Neuronal stem cell (in vitro differentiated cells): ENCODE results near the gene CX3CL1.
"Not testable (repeated sequence)": the region's sequence is repeated elsewhere in the genome, so short reads cannot be mapped to it uniquely, and the experiment has no call there.

ENCODE experiments used
- DNase-seq: peaks from one replicate; pipeline ENCODE4 v3.0.0-alpha.2; 2013; ENCODE audit warnings: low spot score
- H2AFZ ChIP-seq: one replicate; pipeline ENCODE4 v1.6.1; 2013; ENCODE audit warnings: mild to moderate bottlenecking, low read length, inconsistent platforms
- H2AK5ac ChIP-seq: 2 replicates; pipeline ENCODE4 v1.6.1; 2013; ENCODE audit warnings: low read depth, mild to moderate bottlenecking, inconsistent platforms, low read length, moderate library complexity, mixed read lengths
- H2BK120ac ChIP-seq: 2 replicates; pipeline ENCODE4 v1.6.1; 2013; ENCODE audit warnings: low read depth, mild to moderate bottlenecking, inconsistent platforms, low read length, moderate library complexity, mixed read lengths
- H2BK12ac ChIP-seq: one replicate; pipeline ENCODE4 v1.6.1; 2013; ENCODE audit warnings: low read length, inconsistent platforms
- H2BK15ac ChIP-seq: 2 replicates; pipeline ENCODE4 v1.6.1; 2013; ENCODE audit warnings: mild to moderate bottlenecking, low read length, inconsistent platforms, mixed read lengths
- H2BK5ac ChIP-seq: one replicate; pipeline ENCODE4 v1.6.1; 2013; ENCODE audit warnings: inconsistent platforms, mild to moderate bottlenecking, low read length, moderate library complexity
- H3K14ac ChIP-seq: one replicate; pipeline ENCODE4 v1.6.1; 2013; ENCODE audit warnings: low read length, inconsistent platforms
- H3K18ac ChIP-seq: 2 replicates; pipeline ENCODE4 v1.6.1; 2013; ENCODE audit warnings: low read length, inconsistent platforms
- H3K23ac ChIP-seq: 2 replicates; pipeline ENCODE4 v1.6.1; 2013; ENCODE audit warnings: low read depth, mild to moderate bottlenecking, mixed read lengths, low read length, inconsistent platforms; ENCODE audit not compliant: poor library complexity
- H3K27ac ChIP-seq: replicated peaks from 3 replicates; pipeline ENCODE4 v1.5.1; 2013; ENCODE audit warnings: low read length, inconsistent platforms
- H3K27me3 ChIP-seq, 3 experiments: 2 replicates each; pipeline ENCODE4 v1.6.1; 2013; ENCODE audit warnings: low read length in 3 of 3, mild to moderate bottlenecking in 2 of 3, inconsistent platforms in 1 of 3, low read depth in 1 of 3, mixed read lengths in 1 of 3, moderate library complexity in 1 of 3; ENCODE audit not compliant: control insufficient read depth in 3 of 3, insufficient read depth in 3 of 3
- H3K36me3 ChIP-seq, 2 donors: replicated peaks in 1 of 2; 2 replicates each; pipeline ENCODE4 v1.6.1; 2013; ENCODE audit warnings: low read length in 2 of 2; ENCODE audit not compliant: control insufficient read depth in 2 of 2, insufficient read depth in 2 of 2
- H3K4ac ChIP-seq: 2 replicates; pipeline ENCODE4 v1.6.1; 2013; ENCODE audit warnings: inconsistent platforms, mild to moderate bottlenecking, low read length, moderate library complexity
- H3K4me1 ChIP-seq, 2 donors: 1 replicate in 1 of 2; 2 replicates in 1 of 2; pipeline ENCODE4 v1.6.1; 2013; ENCODE audit warnings: low read length in 2 of 2, low read depth in 1 of 2; ENCODE audit not compliant: control insufficient read depth in 2 of 2, insufficient read depth in 1 of 2
- H3K4me2 ChIP-seq: one replicate; pipeline ENCODE4 v1.6.1; 2013; ENCODE audit warnings: mild to moderate bottlenecking, low read length, inconsistent platforms; ENCODE audit not compliant: insufficient read depth, poor library complexity, severe bottlenecking
- H3K4me3 ChIP-seq, 2 donors: 2 replicates each; pipeline ENCODE4 v1.5.1; 2013; ENCODE audit warnings: low read length in 2 of 2, mild to moderate bottlenecking in 2 of 2, inconsistent platforms in 1 of 2, moderate library complexity in 1 of 2
- H3K79me1 ChIP-seq: one replicate; pipeline ENCODE4 v1.6.1; 2013; ENCODE audit warnings: low read depth, mild to moderate bottlenecking, inconsistent platforms, low read length, moderate library complexity
- H3K9ac ChIP-seq: one replicate; pipeline ENCODE4 v1.6.1; 2013; ENCODE audit warnings: mild to moderate bottlenecking, low read depth, low read length, inconsistent platforms; ENCODE audit not compliant: poor library complexity
- H3K9me3 ChIP-seq, 2 donors: replicated peaks in 1 of 2; 2 replicates each; pipeline versions ENCODE3 to v1.6.1; 2013; ENCODE audit warnings: low read length in 2 of 2, mild to moderate bottlenecking in 2 of 2, inconsistent platforms in 1 of 2, low read depth in 1 of 2, mixed read lengths in 1 of 2, moderate library complexity in 1 of 2; ENCODE audit not compliant: control insufficient read depth in 2 of 2, insufficient read depth in 1 of 2
- H4K8ac ChIP-seq: one replicate; pipeline ENCODE4 v1.6.1; 2013; ENCODE audit warnings: low read depth, mild to moderate bottlenecking, inconsistent platforms, low read length, moderate library complexity
- H4K91ac ChIP-seq: one replicate; pipeline ENCODE4 v1.6.1; 2013; ENCODE audit warnings: low read length, low read depth, mild to moderate bottlenecking, inconsistent platforms; ENCODE audit not compliant: poor library complexity
- WGBS, 2 donors: extraction: QIAGEN DNeasy Blood & Tissue Kit; methylation state at CpG; one replicate each; pipeline ENCODE4 v1.1.7; 2013; ENCODE audit warnings: missing lambda C conversion rate in 2 of 2, mixed read lengths in 1 of 2; ENCODE audit not compliant: insufficient read length in 2 of 2, insufficient replicate concordance in 1 of 2; ENCODE audit errors: extremely low coverage in 2 of 2; 5-methylcytosine and 5-hydroxymethylcytosine counted together

Gene CX3CL1

DNA sequence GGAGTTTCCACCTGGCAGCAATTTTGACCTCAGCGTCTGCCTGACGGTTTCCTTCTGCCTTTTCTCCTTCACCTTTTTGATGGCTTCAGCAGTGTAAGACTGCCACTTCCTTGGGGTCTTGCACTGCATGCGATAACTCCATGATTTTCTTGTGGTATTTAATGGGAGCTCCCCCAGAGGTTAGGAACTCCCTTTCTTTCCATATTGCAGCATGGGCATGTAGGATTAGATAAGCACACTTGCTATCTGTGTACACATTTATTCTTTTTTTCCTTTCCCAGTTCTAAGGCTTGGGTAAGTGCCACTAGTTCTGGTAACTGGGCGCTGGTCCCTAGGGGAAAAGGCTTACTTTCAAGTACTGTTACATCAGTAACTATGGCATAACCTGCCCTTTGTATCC lies 25.2 kb downstream of the CX3CL1 start:
- not testable (repeated sequence) for H3K4ac ChIP-seq, H3K9ac ChIP-seq, H3K9me3 ChIP-seq, H3K14ac ChIP-seq, H2AFZ ChIP-seq, H3K27me3 ChIP-seq, H2BK15ac ChIP-seq, H4K91ac ChIP-seq, H3K4me3 ChIP-seq, H3K18ac ChIP-seq, H2BK12ac ChIP-seq, H3K4me2 ChIP-seq, H3K4me1 ChIP-seq, H2BK120ac ChIP-seq, H2AK5ac ChIP-seq, H3K79me1 ChIP-seq, H3K36me3 ChIP-seq, H3K23ac ChIP-seq, H2BK5ac ChIP-seq, DNase-seq, H3K27ac ChIP-seq, H4K8ac ChIP-seq
- no CpG with 5 or more reads among the region's 4 CpGs for WGBS, 2 donors

DNA sequence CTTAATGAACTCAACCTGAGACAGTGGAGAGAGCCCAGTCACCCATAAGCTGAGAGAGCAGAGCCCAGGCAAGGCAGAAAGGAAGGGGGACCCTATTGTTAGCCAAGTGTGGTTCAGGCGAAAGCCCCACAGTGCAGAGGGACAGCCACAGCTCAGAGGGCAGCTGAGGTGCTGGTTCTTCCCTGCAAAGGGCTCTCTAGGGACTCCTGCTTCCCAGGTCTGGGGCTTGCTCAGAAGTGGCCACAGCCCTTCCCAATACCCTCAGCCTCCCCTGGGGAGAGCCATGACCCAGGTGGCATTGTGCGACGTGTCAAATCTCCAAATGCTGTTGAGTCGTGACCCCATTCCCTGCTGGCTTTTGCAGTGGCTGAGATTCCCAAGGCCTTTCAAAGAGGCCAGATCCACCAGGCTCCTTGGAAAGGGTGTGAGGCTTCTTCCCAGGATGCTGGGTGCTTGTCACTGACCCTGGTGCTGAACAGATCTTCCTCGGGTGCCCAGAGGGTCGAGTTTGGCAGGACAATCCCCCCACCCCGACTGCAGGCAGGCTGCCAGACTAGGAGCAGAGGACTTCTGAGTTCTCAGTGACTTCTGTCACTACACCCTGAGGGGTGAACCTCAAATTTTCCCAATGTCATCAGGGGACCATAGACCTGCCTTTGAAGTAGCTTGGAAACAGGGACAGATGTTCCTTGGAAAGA lies 29.8 kb downstream of the CX3CL1 start:
- H3K4me1 ChIP-seq, result no peaks in the 10 kb centered on the region
- no peak overlapping the region for H2BK12ac ChIP-seq
- H3K9me3 ChIP-seq, result no peaks in the 10 kb centered on the region
- no peaks in the 10 kb centered on the region for H3K36me3 ChIP-seq
- H3K27ac ChIP-seq, result no peak overlapping the region
- H2AFZ ChIP-seq, result no peak overlapping the region
- no peak for DNase-seq
- no peak overlapping the region for H2BK120ac ChIP-seq
- no peak overlapping the region for H4K91ac ChIP-seq
- H3K79me1 ChIP-seq, result peaks cover 1% of the 10 kb centered on the region
- no peak overlapping the region for H3K9ac ChIP-seq
- H3K18ac ChIP-seq, result no peak overlapping the region
- H3K14ac ChIP-seq, result no peak overlapping the region
- no CpG with 5 or more reads among the region's 7 CpGs for WGBS, 2 donors
- H3K4me3 ChIP-seq, result no peak overlapping the region
- H4K8ac ChIP-seq, result no peak overlapping the region
- no peak overlapping the region for H3K4me2 ChIP-seq
- H3K23ac ChIP-seq, result no peak overlapping the region
- no peak overlapping the region for H2BK15ac ChIP-seq
- H3K27me3 ChIP-seq, result no peaks in the 10 kb centered on the region
- no peak overlapping the region for H2AK5ac ChIP-seq
- H2BK5ac ChIP-seq, result no peak overlapping the region
- no peak overlapping the region for H3K4ac ChIP-seq

DNA sequence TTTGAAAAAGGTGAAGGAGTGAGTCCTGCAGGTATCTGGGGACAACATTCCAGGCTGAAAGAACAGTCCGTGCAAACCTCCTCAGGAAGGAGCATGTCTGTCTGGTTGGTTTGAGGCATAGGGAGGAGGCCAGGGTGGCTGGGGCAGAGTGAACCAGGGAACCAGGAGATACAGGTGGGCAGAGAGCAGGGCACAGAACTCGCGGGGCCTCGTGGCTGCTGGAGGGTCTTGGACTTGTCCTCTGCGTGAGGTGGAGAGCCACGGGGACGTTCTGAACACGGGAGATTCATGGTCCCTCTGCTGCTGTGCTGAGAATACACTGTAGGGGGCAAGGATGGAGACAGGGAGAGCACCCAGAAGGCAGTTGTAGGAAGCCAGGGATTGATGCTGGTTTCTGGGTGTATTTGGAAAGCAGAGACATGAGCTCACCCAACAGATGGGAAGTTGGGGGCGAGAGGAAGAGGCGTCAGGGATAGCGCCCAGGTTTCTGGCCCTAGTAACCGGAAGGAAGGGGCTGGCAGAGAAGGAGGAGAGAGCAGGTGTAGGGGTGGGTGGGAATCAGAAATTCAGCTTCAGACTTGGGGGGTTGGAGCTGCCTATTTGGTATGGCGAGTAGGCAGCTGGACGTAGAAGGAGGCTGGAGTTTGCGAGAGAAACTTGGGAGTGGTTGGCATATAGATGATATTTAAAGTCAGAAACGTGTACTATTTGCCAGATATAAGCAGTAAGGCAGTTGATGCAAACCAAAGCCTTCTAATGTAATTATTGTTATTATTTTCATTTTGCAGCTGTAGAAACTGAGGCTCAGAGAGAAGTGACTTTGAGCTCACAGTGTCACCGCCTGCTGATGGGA lies 31.9 kb downstream of the CX3CL1 start, which contains the start of gene CCL17:
Gene CCL17 (plus strand): TSS at position 803 of the 853 bp plus-strand sequence. CDS start 9,166 bp downstream, outside the sequence.
- Histone ChIP-seq H3K9me3 (no peaks in the 10 kb centered on the region), H3K36me3 (no peaks in the 10 kb centered on the region), H3K4me1 (no peaks in the 10 kb centered on the region), H2BK120ac (no peak within 1 kb of the TSS), H2AK5ac (no peak within 1 kb of the TSS), H3K4me2 (no peak within 1 kb of the TSS), H3K4me3 (peak within 1 kb of the TSS in 1 of 2 donors; percentile 9), H2BK12ac (no peak within 1 kb of the TSS), H3K4ac (no peak within 1 kb of the TSS), H2BK15ac (no peak within 1 kb of the TSS), H3K79me1 (peaks cover 1% of the 10 kb centered on the region), H3K9ac (no peak within 1 kb of the TSS), H2AFZ (no peak within 1 kb of the TSS), H3K23ac (no peak within 1 kb of the TSS), H2BK5ac (no peak within 1 kb of the TSS), H4K91ac (peak within 1 kb of the TSS; percentile 35), H3K18ac (peak within 1 kb of the TSS; percentile 44), H3K27ac (no peak within 1 kb of the TSS), H3K14ac (no peak within 1 kb of the TSS), H3K27me3 (peaks cover 0 to 2% (median 0%) of the 10 kb centered on the region in 3 experiments), H4K8ac (no peak within 1 kb of the TSS)
- DNase-seq, result no peak
- WGBS, 2 donors, result no CpG with 5 or more reads among the region's 17 CpGs

DNA sequence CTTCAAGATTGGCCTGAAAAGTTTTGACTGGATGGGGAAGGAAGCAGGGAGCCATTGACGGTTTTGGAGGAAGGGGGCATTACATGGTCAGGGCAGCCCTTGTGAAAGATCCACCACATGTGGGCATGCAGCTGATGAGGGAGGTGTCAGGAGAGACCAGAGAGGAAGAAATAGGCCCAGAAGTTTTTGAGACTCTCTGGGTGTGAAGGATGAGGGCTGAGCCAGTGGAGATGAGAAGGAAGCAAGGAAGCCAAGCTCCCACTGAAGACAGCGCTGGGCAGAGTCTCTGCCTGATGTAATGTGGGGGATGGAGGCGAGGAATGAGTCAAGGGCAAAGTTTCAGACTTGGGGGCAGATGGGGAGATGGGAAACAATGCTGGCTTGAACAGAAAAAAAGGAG lies 32.8 kb downstream of the CX3CL1 start:
- Histone ChIP-seq H3K23ac (no peak overlapping the region), H3K4me3 (no peak overlapping the region), H2BK120ac (no peak overlapping the region), H3K18ac (no peak overlapping the region), H4K91ac (no peak overlapping the region), H3K27me3 (peaks cover 0 to 3% (median 0%) of the 10 kb centered on the region in 3 experiments), H3K4me2 (no peak overlapping the region), H3K4me1 (no peaks in the 10 kb centered on the region), H4K8ac (no peak overlapping the region), H3K4ac (no peak overlapping the region), H3K14ac (no peak overlapping the region), H2AFZ (no peak overlapping the region), H3K79me1 (no peaks in the 10 kb centered on the region), H2BK15ac (no peak overlapping the region), H2BK12ac (no peak overlapping the region), H3K9me3 (no peaks in the 10 kb centered on the region), H3K9ac (no peak overlapping the region), H2AK5ac (no peak overlapping the region), H3K36me3 (no peaks in the 10 kb centered on the region), H2BK5ac (no peak overlapping the region), H3K27ac (no peak overlapping the region)
- no peak for DNase-seq
- no CpG with 5 or more reads among the region's 3 CpGs for whole genome bisulfite sequencing, 2 donors
